ENCODE data around the gene RBM28.

GRCh38 chr7:128304212-128304611 lies 39.5 kb downstream of the RBM28 start:
- TF ChIP-seq CTCF (IDR thresholded peaks at IDR 0.05) (no peak), EP300 (IDR thresholded peaks at IDR 0.05) (no peak)
